Tibial artery (tissue), 4 donors: ENCODE data around the gene ZNF697.

Experiments used
- DNase-seq, 2 donors: peaks; one replicate each; pipeline ENCODE4 v3.0.0-alpha.2; 2019
- H3K27ac ChIP-seq, 2 donors: fragments of 200-600 bp; sonication (generic) in 1 of 2; 1 replicate in 1 of 2; 2 replicates in 1 of 2; pipeline ENCODE4 v1.5.1; 2018 to 2019; ENCODE audit warnings: mild to moderate bottlenecking in 1 of 2
- H3K27me3 ChIP-seq, 2 donors: fragments of 200-600 bp; sonication (generic) in 1 of 2; one replicate each; pipeline versions ENCODE4 v1.5.1 to v1.6.0; 2016 to 2019
- H3K36me3 ChIP-seq, 3 donors: fragments of 200-600 bp; sonication (generic) in 2 of 3; one replicate each; pipeline ENCODE4 v1.5.1; 2016 to 2019; ENCODE audit warnings: mild to moderate bottlenecking in 2 of 3
- H3K4me1 ChIP-seq, 4 donors: fragments of 200-600 bp; sonication (generic) in 2 of 4; 1 replicate in 3 of 4; 2 replicates in 1 of 4; pipeline ENCODE4 v1.5.1; 2016 to 2019
- H3K4me3 ChIP-seq, 2 donors: fragments of 200-600 bp; sonication (generic) in 1 of 2; 1 replicate in 1 of 2; 2 replicates in 1 of 2; pipeline ENCODE4 v1.5.1; 2018 to 2019; ENCODE audit warnings: mild to moderate bottlenecking in 2 of 2
- H3K9me3 ChIP-seq, 3 donors: fragments of 200-600 bp; sonication (generic) in 1 of 3; one replicate each; pipeline ENCODE4 v1.5.1; 2016 to 2019
- CTCF ChIP-seq, 2 experiments: fragments of 200-600 bp in 1 of 2; fragments of 450-650 bp in 1 of 2; IDR thresholded peaks; one replicate each; pipeline ENCODE4 v1.5.1; 2017 to 2019; ENCODE audit warnings: antibody characterized with exemption in 2 of 2, mild to moderate bottlenecking in 1 of 2, moderate library complexity in 1 of 2
- intact Hi-C: fragments of 100-400 bp; cut with DNase I; formaldehyde crosslinking; loops from one replicate; pipeline ENCODE4 v1.15.0; 2023; ENCODE audit warnings: low total_unique reads

ZNF697 gene

GRCh38 chr1:119635811-119636390 lies 12.2 kb downstream of the ZNF697 start:
- no peak for DNase-seq
- TF ChIP-seq CTCF (IDR thresholded peaks at IDR 0.05), result no peak
- intact Hi-C loops, result no loop called here
- H3K27ac ChIP-seq, result no peak overlapping the region
- H3K36me3 ChIP-seq, result no peaks in the 10 kb centered on the region
- peaks cover 0 to 19% (median 17%) of the 10 kb centered on the region in 4 donors for H3K4me1 ChIP-seq
- H3K9me3 ChIP-seq, result no peaks in the 10 kb centered on the region
- H3K4me3 ChIP-seq, result no peak overlapping the region
- no peaks in the 10 kb centered on the region for H3K27me3 ChIP-seq

- Histone ChIP-seq H3K27ac (no peak overlapping the region), H3K36me3 (no peaks in the 10 kb centered on the region), H3K4me1 (peaks cover 0 to 23% (median 21%) of the 10 kb centered on the region in 4 donors), H3K4me3 (no peak overlapping the region), H3K9me3 (no peaks in the 10 kb centered on the region), H3K27me3 (no peaks in the 10 kb centered on the region)
- intact Hi-C loops, result no loop called here
- no peak for TF ChIP-seq CTCF (IDR thresholded peaks at IDR 0.05)
- no peak for DNase-seq
Measured at GRCh38 chr1:119634016-119634415, 14.1 kb downstream of the ZNF697 start.

- Histone ChIP-seq H3K4me1 (peaks cover 0 to 23% (median 21%) of the 10 kb centered on the region in 4 donors), H3K27ac (no peak overlapping the region), H3K36me3 (no peaks in the 10 kb centered on the region), H3K4me3 (no peak overlapping the region), H3K9me3 (no peaks in the 10 kb centered on the region), H3K27me3 (no peaks in the 10 kb centered on the region)
- intact Hi-C loops, result loop anchor here (2.0 kb wide), 1 partner anchor 15 kb away; the partner anchor contains the start of gene ZNF697
- TF ChIP-seq CTCF (IDR thresholded peaks at IDR 0.05), result no peak
- no peak for DNase-seq
Measured at GRCh38 chr1:119633575-119633974, 14.5 kb downstream of the ZNF697 start.

- intact Hi-C loops, result loop anchor here (2.0 kb wide), 1 partner anchor 16 kb away; the partner anchor contains the start of gene ZNF697
- DNase-seq, result no peak
- no peaks in the 10 kb centered on the region for H3K27me3 ChIP-seq
- TF ChIP-seq CTCF (IDR thresholded peaks at IDR 0.05), result no peak
- H3K4me1 ChIP-seq, result peaks cover 0 to 27% (median 24%) of the 10 kb centered on the region in 4 donors
- H3K4me3 ChIP-seq, result no peak overlapping the region
- no peaks in the 10 kb centered on the region for H3K36me3 ChIP-seq
- no peaks in the 10 kb centered on the region for H3K9me3 ChIP-seq
- peak overlapping the region; percentile 80 for H3K27ac ChIP-seq
Measured at GRCh38 chr1:119632841-119633240, 15.2 kb downstream of the ZNF697 start.

GRCh38 chr1:119632103-119632490 lies 16.0 kb downstream of the ZNF697 start:
- Histone ChIP-seq H3K27me3 (no peaks in the 10 kb centered on the region), H3K27ac (peak overlapping the region; percentile 80), H3K4me1 (peaks cover 0 to 34% (median 31%) of the 10 kb centered on the region in 4 donors), H3K36me3 (no peaks in the 10 kb centered on the region), H3K4me3 (peak overlapping the region; percentile 38 to 54), H3K9me3 (no peaks in the 10 kb centered on the region)
- intact Hi-C loops, result loop anchor here (2.0 kb wide), 1 partner anchor 17 kb away; the partner anchor contains the start of gene ZNF697
- peak in 1 of 2 donors; percentile 31 for DNase-seq
- no peak for TF ChIP-seq CTCF (IDR thresholded peaks at IDR 0.05)
